Tibial nerve (tissue), 4 donors: Measurements from ENCODE around the gene PROX1. TPM values are rescaled to one million over a fixed set of nuclear protein-coding genes. Genes with fewer than 3 reads are reported as not detected.

Experiments used
- DNase-seq, 2 donors: peaks; one replicate each; pipeline ENCODE4 v3.0.0-alpha.2; 2019; ENCODE audit warnings: low spot score in 2 of 2
- H3K27ac ChIP-seq, 4 donors: fragments of 200-600 bp; sonication (generic) in 3 of 4; one replicate each; pipeline ENCODE4 v1.5.1; 2017 to 2019; ENCODE audit warnings: mild to moderate bottlenecking in 1 of 4
- H3K27me3 ChIP-seq, 2 donors: fragments of 200-600 bp; sonication (generic) in 1 of 2; one replicate each; pipeline versions ENCODE4 v1.5.1 to v1.6.0; 2017 to 2019
- H3K36me3 ChIP-seq, 3 donors: fragments of 200-600 bp; sonication (generic); one replicate each; pipeline ENCODE4 v1.5.1; 2018 to 2019
- H3K4me1 ChIP-seq, 4 donors: fragments of 200-600 bp; sonication (generic) in 3 of 4; one replicate each; pipeline ENCODE4 v1.5.1; 2017 to 2019
- H3K4me3 ChIP-seq, 4 donors: fragments of 200-600 bp; sonication (generic) in 3 of 4; one replicate each; pipeline ENCODE4 v1.5.1; 2017 to 2019; ENCODE audit warnings: mild to moderate bottlenecking in 1 of 4, moderate library complexity in 1 of 4
- H3K9me3 ChIP-seq, 4 donors: fragments of 200-600 bp; sonication (generic) in 3 of 4; one replicate each; pipeline ENCODE4 v1.5.1; 2017 to 2019
- EP300 ChIP-seq, 2 donors: sonication (generic); formaldehyde crosslinking; IDR thresholded peaks; one replicate each; pipeline ENCODE4 v1.6.1; 2017; ENCODE audit warnings: antibody characterized with exemption in 2 of 2, mild to moderate bottlenecking in 1 of 2
- POLR2A ChIP-seq, 2 donors: fragments of 450-650 bp; IDR thresholded peaks; one replicate each; pipeline ENCODE4 v1.6.1; 2017; ENCODE audit warnings: antibody characterized with exemption in 2 of 2, mild to moderate bottlenecking in 2 of 2, moderate library complexity in 2 of 2
- WGBS, 2 donors: methylation state at CpG; one replicate each; pipeline ENCODE4 v1.1.5; 2018; 5-methylcytosine and 5-hydroxymethylcytosine counted together
- total RNA-seq, 4 donors: library from RNA; depleted of rRNA; stranded (reverse); fragments of >200 nt; gene quantifications; one replicate each; pipeline ENCODE4 v1.1.0, GENCODE V29; 2016
- TF ChIP-seq, protein P1 (sequence below), 5 experiments: fragments of 200-600 bp in 3 of 5; fragments of 450-650 bp in 2 of 5; sonication (generic) in 3 of 5; IDR thresholded peaks; one replicate each; pipeline ENCODE4 v1.5.1; 2016 to 2019; ENCODE audit warnings: antibody characterized with exemption in 5 of 5, mild to moderate bottlenecking in 3 of 5, moderate library complexity in 2 of 5

PROX1 gene
- total RNA-seq, 4 donors from 2014 or later = 0.84 to 1.2 (median 1.0) TPM

DNA sequence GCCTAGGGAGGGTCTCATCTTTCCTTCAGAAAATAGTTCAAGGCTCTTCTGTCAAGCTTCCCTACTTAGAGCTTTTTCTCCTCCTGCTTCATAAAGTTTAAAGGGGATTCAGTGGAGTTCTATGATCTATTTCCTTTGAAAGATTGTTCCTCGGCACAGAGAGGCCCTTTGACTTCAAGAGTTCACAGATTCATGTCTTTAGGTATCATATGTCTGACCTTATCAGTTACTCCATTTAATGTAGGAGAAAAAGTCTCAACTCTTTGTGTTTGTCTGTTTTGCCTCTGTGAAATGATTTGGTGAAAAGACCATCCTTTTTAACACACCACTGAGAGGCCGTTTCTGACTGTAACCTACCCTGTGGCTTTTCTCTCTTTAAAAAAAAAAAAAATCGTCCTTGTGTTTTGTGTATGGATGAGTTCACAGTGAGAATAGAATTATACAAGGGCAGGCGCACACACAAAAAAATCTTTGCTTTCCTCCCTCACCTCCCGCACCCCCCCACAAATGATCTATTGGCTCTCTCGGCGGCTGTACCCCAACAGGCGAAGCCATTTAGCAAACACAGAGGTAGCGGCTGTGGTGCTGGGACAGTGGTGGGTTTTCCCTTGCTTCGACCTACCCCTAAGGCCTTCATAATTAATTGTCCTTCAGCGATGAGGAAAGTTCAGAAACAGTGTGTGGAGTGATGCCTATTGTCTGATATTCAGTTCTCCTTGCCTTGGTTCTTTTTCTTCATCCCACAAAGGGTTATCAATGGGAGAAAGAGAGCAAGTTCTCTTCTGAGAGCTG, 29.6 kb downstream of the PROX1 start:
- 83 to 85% methylated on average over 11 of the region's 11 CpGs for WGBS, 2 donors

DNA sequence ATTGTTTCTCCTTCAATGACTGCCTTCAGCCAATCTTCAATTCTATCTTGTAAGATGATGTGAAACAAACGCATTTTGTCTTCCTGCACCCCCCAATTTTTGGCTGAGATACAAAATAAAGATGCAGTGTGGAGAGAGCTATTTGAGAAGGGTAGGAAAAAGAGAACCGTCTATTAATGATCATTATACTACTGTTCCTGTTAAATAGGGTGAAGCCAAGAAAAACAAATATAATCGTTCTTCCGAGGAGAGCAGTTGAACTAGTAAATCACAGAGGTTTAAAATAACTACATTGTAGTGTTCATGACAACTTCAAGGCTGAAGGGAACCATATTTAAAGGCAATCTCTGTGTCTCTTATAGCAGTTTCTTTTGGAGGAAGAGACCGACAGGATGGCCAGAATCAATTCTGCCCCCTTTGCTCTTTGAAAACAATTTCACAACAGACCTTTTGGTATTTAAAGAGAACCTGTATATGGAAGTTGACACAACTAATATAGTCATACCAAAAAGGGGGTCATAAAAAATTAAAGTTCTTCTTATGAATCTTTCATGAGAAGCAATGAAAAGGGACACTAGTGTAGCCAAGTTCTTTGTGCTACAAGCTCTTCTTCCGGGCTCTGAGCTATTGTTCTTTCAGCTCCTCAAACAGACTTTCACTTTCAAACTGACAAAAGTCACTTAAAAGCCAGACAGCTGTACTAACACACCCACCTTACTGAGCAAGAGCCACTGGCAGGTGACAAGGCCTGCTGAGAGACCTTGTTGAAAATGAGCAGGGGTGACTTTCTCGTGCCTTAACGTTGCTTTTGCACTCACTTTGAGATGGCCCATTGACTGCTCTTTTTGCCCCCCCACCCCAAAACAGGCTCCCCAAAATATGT, 30.9 kb downstream of the PROX1 start:
- no peaks in the 10 kb centered on the region for H3K27me3 ChIP-seq
- H3K27ac ChIP-seq = no peak overlapping the region
- no peak for TF ChIP-seq EP300 (IDR thresholded peaks at IDR 0.05)
- TF ChIP-seq POLR2A (IDR thresholded peaks at IDR 0.05) = no peak
- TF ChIP-seq, protein P1, sequence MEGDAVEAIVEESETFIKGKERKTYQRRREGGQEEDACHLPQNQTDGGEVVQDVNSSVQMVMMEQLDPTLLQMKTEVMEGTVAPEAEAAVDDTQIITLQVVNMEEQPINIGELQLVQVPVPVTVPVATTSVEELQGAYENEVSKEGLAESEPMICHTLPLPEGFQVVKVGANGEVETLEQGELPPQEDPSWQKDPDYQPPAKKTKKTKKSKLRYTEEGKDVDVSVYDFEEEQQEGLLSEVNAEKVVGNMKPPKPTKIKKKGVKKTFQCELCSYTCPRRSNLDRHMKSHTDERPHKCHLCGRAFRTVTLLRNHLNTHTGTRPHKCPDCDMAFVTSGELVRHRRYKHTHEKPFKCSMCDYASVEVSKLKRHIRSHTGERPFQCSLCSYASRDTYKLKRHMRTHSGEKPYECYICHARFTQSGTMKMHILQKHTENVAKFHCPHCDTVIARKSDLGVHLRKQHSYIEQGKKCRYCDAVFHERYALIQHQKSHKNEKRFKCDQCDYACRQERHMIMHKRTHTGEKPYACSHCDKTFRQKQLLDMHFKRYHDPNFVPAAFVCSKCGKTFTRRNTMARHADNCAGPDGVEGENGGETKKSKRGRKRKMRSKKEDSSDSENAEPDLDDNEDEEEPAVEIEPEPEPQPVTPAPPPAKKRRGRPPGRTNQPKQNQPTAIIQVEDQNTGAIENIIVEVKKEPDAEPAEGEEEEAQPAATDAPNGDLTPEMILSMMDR (IDR thresholded peaks at IDR 0.05) = no peak
- no peaks in the 10 kb centered on the region for H3K9me3 ChIP-seq
- 39 to 40% methylated on average over 8 of the region's 8 CpGs for WGBS, 2 donors
- H3K4me1 ChIP-seq = no peaks in the 10 kb centered on the region
- H3K4me3 ChIP-seq = no peak overlapping the region
- no peaks in the 10 kb centered on the region for H3K36me3 ChIP-seq
- DNase-seq = no peak

More for the DNA sequence above, 29.6 kb downstream of the PROX1 start:
- TF ChIP-seq, protein P1 (IDR thresholded peaks at IDR 0.05) = no peak
- TF ChIP-seq POLR2A (IDR thresholded peaks at IDR 0.05) = no peak
- no peaks in the 10 kb centered on the region for H3K4me1 ChIP-seq
- H3K27me3 ChIP-seq = no peaks in the 10 kb centered on the region
- no peak overlapping the region for H3K4me3 ChIP-seq
- no peak overlapping the region for H3K27ac ChIP-seq
- no peak for DNase-seq
- H3K36me3 ChIP-seq = no peaks in the 10 kb centered on the region
- H3K9me3 ChIP-seq = no peaks in the 10 kb centered on the region

DNA sequence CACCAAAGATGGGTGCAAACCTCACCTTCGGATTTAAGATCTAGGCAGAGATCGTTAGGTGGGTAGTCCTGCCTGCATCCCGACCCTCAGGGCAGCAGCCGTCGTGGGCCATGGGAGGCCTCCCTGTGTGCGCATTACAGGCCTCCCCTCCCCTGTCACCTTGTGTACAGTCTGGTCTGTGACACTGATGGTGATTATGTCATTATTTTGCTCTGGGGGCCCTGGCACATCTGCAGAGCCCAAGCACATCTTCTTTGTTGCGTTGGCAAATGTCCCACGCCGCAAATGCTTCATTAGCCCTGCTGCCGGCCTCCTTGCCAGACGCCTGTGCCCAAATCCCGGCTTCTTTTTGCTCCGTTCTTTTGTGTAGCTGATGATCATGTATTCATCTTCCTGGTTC, 31.7 kb downstream of the PROX1 start:
- 91 to 94% methylated on average over 13 of the region's 13 CpGs for WGBS, 2 donors
- TF ChIP-seq POLR2A (IDR thresholded peaks at IDR 0.05) = no peak
- TF ChIP-seq EP300 (IDR thresholded peaks at IDR 0.05) = no peak
- TF ChIP-seq, protein P1 (IDR thresholded peaks at IDR 0.05) = no peak
- H3K27me3 ChIP-seq = no peaks in the 10 kb centered on the region
- no peak overlapping the region for H3K4me3 ChIP-seq
- H3K4me1 ChIP-seq = no peaks in the 10 kb centered on the region
- no peak overlapping the region for H3K27ac ChIP-seq
- no peaks in the 10 kb centered on the region for H3K9me3 ChIP-seq
- no peaks in the 10 kb centered on the region for H3K36me3 ChIP-seq
- no peak for DNase-seq

DNA sequence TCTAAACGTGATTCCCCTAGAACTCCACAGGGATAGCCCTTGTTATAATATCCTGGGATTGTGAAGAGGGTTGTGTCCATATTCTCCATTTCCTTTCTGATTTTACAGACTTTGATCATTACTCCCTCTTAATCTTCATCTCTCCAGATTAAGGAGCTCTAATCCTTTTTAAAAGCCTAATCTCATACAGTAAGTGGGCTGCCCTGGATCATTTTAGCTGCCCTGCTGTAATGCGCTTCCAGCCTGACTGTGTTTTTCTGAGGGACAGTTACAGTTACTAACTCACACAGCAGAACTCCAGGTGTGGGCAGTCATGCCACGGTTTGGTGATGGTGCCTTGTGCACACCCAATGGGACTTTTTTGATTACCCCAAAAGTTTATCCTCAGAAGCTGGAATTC, 33.5 kb downstream of the PROX1 start:
- Histone ChIP-seq H3K36me3 (no peaks in the 10 kb centered on the region), H3K4me3 (no peak overlapping the region), H3K27me3 (no peaks in the 10 kb centered on the region), H3K27ac (no peak overlapping the region), H3K4me1 (no peaks in the 10 kb centered on the region), H3K9me3 (no peaks in the 10 kb centered on the region)
- DNase-seq = no peak
- no peak for TF ChIP-seq EP300 (IDR thresholded peaks at IDR 0.05)
- no peak for TF ChIP-seq POLR2A (IDR thresholded peaks at IDR 0.05)
- TF ChIP-seq, protein P1 (IDR thresholded peaks at IDR 0.05) = no peak
- 78% methylated on average over 3 of the region's 3 CpGs for WGBS, 2 donors
